Lower leg skin (tissue), 4 donors: ENCODE results near the gene WWOX. TPM values are rescaled to one million over a fixed set of nuclear protein-coding genes. Genes with fewer than 3 reads are reported as not detected.

Experiments used
- DNase-seq, 2 donors: peaks; one replicate each; pipeline ENCODE4 v3.0.0-alpha.2; 2019; ENCODE audit warnings: low spot score in 2 of 2
- H3K4me3 ChIP-seq: fragments of 200-600 bp; sonication (generic); 2 replicates; pipeline ENCODE4 v1.5.1; 2017; ENCODE audit warnings: mild to moderate bottlenecking, low read depth; ENCODE audit not compliant: poor library complexity, severe bottlenecking
- POLR2A ChIP-seq, 2 donors: fragments of 450-650 bp; IDR thresholded peaks; one replicate each; pipeline ENCODE4 v1.6.1; 2016 to 2017; ENCODE audit warnings: antibody characterized with exemption in 2 of 2, mild to moderate bottlenecking in 1 of 2, moderate library complexity in 1 of 2
- WGBS, 2 donors: methylation state at CpG; one replicate each; pipeline ENCODE4 v1.1.5; 2018; 5-methylcytosine and 5-hydroxymethylcytosine counted together
- intact Hi-C: fragments of 100-400 bp; cut with DNase I; formaldehyde crosslinking; loops from one replicate; pipeline ENCODE4 v1.15.0; 2023; ENCODE audit warnings: low total_unique reads
- total RNA-seq, 4 donors: library from RNA; depleted of rRNA; stranded (reverse); fragments of >200 nt; gene quantifications; one replicate each; pipeline ENCODE4 v1.1.0, GENCODE V29; 2016
- TF ChIP-seq, protein P1 (sequence below), 3 donors: fragments of 450-650 bp; IDR thresholded peaks; one replicate each; pipeline ENCODE4 v1.5.1; 2016; ENCODE audit warnings: antibody characterized with exemption in 3 of 3, mild to moderate bottlenecking in 3 of 3, moderate library complexity in 2 of 3

The WWOX gene
- total RNA-seq, 4 donors from 2014 or later, result 21.0 to 82.7 (median 36.1) TPM

DNA sequence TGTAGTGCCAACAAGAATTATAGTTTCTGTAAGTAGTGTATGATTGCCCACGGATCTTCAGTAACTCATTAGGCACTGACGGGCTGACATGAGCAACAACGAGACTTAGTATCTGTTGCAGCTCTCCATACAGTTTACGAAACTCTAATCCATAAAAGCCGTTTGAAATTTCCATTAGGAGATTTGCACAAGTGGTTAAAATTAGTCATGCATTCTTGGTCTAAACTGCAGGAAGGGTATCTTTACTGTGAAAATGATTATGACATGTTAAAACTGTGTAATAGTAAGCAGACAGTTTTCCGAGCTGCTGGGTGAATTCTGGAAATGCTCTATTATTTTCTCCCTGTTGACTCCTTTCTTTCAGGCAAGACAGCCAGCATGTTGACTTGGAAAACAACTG, 605.0 kb downstream of the WWOX start:
- intact Hi-C loops, result no loop called here
- no peak for DNase-seq
- TF ChIP-seq POLR2A (IDR thresholded peaks at IDR 0.05), result no peak
- TF ChIP-seq, protein P1, sequence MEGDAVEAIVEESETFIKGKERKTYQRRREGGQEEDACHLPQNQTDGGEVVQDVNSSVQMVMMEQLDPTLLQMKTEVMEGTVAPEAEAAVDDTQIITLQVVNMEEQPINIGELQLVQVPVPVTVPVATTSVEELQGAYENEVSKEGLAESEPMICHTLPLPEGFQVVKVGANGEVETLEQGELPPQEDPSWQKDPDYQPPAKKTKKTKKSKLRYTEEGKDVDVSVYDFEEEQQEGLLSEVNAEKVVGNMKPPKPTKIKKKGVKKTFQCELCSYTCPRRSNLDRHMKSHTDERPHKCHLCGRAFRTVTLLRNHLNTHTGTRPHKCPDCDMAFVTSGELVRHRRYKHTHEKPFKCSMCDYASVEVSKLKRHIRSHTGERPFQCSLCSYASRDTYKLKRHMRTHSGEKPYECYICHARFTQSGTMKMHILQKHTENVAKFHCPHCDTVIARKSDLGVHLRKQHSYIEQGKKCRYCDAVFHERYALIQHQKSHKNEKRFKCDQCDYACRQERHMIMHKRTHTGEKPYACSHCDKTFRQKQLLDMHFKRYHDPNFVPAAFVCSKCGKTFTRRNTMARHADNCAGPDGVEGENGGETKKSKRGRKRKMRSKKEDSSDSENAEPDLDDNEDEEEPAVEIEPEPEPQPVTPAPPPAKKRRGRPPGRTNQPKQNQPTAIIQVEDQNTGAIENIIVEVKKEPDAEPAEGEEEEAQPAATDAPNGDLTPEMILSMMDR (IDR thresholded peaks at IDR 0.05), result no peak
- WGBS, 2 donors, result 69 to 70% methylated on average over 6 of the region's 6 CpGs
- H3K4me3 ChIP-seq, result no peak overlapping the region

DNA sequence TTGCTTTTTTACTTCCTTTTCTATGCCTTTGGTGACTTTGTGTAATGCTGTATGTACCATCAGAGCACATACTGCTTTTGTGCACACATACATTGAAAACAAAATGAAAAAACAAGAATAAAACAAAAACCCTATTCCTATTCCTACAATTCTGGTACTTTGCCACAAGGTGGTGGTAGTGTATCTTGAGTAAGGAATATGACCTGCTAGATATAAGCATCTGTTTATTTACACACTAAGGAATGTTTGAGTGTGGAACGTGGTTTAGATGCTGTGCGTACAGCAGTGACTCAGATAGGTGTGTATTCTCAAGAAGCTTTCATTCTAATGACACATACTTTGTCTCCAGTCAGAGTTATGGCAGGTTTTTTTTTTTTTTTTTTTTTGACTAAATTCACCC, 606.2 kb downstream of the WWOX start:
- no peak overlapping the region for H3K4me3 ChIP-seq
- no peak for DNase-seq
- WGBS, 2 donors, result 46 to 72% methylated on average over 2 of the region's 2 CpGs
- no peak for TF ChIP-seq POLR2A (IDR thresholded peaks at IDR 0.05)
- TF ChIP-seq, protein P1 (IDR thresholded peaks at IDR 0.05), result no peak
- intact Hi-C loops, result no loop called here

DNA sequence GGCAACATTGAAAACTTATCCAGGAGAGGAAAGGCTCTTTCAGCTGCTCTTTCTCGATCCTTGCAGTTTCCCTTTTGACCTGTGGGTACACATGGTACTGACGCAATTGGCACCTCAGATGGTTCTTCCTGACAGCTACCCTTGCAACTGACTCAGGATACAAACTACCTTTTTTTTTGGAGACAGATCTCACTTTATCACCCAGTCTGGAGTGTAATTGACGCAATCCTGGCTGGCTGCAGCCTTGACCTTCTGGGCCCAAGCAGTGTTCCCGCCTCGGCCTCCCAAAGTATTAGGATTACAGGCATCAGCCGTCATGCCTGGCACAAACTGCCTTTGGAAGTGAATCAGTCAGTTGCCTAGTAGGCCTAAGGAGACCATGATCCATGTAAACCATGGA, 607.2 kb downstream of the WWOX start:
- intact Hi-C loops, result no loop called here
- 91 to 95% methylated on average over 6 of the region's 6 CpGs for WGBS, 2 donors
- H3K4me3 ChIP-seq, result no peak overlapping the region
- TF ChIP-seq POLR2A (IDR thresholded peaks at IDR 0.05), result no peak
- TF ChIP-seq, protein P1 (IDR thresholded peaks at IDR 0.05), result no peak
- DNase-seq, result no peak

DNA sequence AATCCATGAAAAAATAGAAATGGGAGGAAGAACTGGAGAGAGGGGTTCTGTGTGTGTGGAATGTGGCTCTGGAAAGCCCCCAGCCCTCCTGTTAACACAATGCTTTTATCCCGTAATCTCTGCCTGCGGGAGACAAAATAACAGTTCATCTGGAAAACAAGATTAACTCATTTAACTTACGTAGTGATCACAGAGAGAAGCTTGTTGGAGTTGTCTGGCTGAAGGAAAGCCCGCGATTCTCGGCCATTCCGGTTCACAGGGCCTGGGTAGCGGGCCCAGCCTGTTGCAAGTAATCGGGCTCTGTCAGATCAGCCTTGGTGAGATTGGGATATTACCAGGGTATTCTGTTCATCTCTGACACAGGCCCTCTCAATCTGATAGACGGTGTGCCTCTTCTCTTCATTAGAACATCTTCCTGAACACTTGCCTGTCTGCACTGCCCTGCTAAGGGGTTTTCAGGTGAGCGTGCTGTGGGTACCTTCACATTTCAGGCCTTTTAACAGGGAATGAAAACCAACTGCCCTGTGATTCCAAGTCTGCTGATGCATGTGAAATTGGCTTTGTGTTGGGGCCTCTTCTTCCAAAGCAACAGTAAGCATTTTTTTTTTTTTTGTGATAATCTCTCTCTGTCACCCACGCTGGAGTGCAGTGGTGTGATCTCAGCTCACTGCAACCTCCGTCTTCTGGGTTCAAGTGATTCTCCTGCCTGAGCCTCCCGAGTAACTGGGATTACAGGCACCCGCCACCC, 609.9 kb downstream of the WWOX start:
- no peak for DNase-seq
- H3K4me3 ChIP-seq, result no peak overlapping the region
- intact Hi-C loops, result no loop called here
- 91 to 95% methylated on average over 15 of the region's 15 CpGs for WGBS, 2 donors
- no peak for TF ChIP-seq POLR2A (IDR thresholded peaks at IDR 0.05)
- TF ChIP-seq, protein P1 (IDR thresholded peaks at IDR 0.05), result no peak

DNA sequence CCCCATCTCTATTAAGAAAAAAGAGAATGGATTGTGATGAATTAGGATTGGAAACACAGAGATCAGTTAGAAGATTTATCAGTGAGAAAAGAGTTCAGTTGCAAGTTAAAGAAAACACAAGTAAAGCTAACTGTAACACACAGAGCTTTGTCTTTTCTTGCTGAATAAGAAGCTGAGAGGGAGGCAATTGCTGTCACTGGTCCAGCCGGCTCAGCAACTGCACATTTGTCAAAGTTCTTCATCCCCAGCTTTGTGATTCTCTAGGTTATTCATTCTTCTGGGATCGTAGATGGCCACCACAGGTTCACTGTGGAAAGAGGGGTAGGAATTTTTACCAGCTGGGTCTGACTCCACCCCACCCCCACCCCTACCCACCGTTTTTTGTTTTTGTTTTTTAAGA, 615.7 kb downstream of the WWOX start:
- intact Hi-C loops, result no loop called here
- H3K4me3 ChIP-seq, result no peak overlapping the region
- DNase-seq, result no peak
- TF ChIP-seq, protein P1 (IDR thresholded peaks at IDR 0.05), result no peak
- TF ChIP-seq POLR2A (IDR thresholded peaks at IDR 0.05), result no peak
- whole genome bisulfite sequencing, 2 donors, result 76% methylated on average over 3 of the region's 3 CpGs

DNA sequence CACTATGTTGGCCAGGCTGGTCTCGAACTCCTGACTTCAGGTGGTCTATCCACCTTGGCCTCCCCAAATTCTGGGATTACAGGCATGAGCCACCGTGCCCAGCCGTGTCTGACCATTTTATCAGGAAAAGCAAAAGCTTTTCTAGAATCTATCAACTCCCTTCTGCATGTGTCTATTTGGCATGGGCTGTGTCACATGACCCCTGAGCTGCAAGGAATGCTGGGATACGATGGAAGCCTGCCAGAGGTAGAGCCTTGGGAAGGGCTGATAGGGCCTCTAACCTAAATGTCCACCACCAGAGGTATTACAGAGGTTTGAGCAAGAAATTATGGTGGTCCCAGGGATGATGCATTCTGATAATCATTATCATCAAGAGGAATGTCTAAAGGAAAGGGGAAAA, 616.2 kb downstream of the WWOX start:
- intact Hi-C loops, result no loop called here

More for the DNA sequence above, 616.2 kb downstream of the WWOX start:
- 93 to 97% methylated on average over 4 of the region's 4 CpGs for WGBS, 2 donors
- no peak for DNase-seq
- TF ChIP-seq, protein P1 (IDR thresholded peaks at IDR 0.05), result no peak
- no peak for TF ChIP-seq POLR2A (IDR thresholded peaks at IDR 0.05)
- no peak overlapping the region for H3K4me3 ChIP-seq
